ENCODE results near the gene DLK2.

DNA sequence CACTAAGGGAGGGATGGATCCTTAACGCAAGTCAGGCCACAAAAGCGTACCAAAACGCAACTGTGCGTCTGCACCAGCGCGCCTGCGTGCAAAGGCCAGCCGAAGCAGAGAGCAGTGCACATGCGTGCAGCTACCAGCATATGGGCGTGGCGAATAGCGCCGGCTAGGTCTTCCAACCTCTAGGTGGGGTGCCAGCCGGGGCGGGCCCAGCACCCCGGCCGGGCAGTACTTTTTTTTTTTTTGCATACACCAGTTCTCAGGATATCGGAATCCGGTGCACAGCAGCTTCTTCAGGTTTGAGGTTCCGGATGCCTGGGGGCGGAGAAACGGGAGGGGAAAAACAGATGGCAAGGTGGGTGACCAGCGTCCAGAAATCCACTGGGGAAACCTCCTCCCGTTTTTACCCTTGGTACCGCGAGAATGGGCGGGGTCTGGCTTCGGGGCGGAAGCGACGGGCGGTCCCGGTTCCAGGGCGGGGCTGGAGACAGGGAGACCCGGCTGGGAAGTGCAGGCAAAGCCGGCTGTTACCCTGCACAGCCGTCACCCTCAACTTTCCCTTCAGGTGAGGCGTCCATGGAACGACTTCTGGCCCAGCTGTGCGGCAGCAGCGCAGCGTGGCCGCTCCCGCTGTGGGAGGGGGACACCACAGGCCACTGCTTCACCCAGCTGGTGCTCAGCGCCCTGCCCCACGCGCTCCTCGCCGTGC lies 27.8 kb downstream of the DLK2 start, which contains the start of gene ABCC10:
- TF ChIP-seq EZH2 (IDR thresholded peaks at IDR 0.05) (no peak), SRF (IDR thresholded peaks at IDR 0.05; ENCODE audit: low read depth) (no peak), POLR2AphosphoS5 (IDR thresholded peaks at IDR 0.05; ENCODE audit: low read depth, low read length) (peak; percentile 89), EZH2phosphoT487 (IDR thresholded peaks at IDR 0.05; ENCODE audit: borderline replicate concordance) (no peak), ELF1 (IDR thresholded peaks at IDR 0.05; ENCODE audit: borderline replicate concordance, low read depth) (peak; percentile 73; the same call in 1 of the 2 replicates), POLR2A (IDR thresholded peaks at IDR 0.05; ENCODE audit: borderline replicate concordance, extremely low read depth, insufficient read depth, insufficient read length) (peak; percentile 93), JUND (IDR thresholded peaks at IDR 0.05) (no peak), SIN3A (IDR thresholded peaks at IDR 0.05; ENCODE audit: low read depth) (peak; percentile 89), SP1 (IDR thresholded peaks at IDR 0.05; ENCODE audit: low read depth) (peak; percentile 43), RAD21 (IDR thresholded peaks at IDR 0.05; ENCODE audit: low read depth) (no peak)
- TF ChIP-seq, protein P1, sequence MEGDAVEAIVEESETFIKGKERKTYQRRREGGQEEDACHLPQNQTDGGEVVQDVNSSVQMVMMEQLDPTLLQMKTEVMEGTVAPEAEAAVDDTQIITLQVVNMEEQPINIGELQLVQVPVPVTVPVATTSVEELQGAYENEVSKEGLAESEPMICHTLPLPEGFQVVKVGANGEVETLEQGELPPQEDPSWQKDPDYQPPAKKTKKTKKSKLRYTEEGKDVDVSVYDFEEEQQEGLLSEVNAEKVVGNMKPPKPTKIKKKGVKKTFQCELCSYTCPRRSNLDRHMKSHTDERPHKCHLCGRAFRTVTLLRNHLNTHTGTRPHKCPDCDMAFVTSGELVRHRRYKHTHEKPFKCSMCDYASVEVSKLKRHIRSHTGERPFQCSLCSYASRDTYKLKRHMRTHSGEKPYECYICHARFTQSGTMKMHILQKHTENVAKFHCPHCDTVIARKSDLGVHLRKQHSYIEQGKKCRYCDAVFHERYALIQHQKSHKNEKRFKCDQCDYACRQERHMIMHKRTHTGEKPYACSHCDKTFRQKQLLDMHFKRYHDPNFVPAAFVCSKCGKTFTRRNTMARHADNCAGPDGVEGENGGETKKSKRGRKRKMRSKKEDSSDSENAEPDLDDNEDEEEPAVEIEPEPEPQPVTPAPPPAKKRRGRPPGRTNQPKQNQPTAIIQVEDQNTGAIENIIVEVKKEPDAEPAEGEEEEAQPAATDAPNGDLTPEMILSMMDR (IDR thresholded peaks at IDR 0.05 in 2 of 3, conservative IDR thresholded peaks at IDR 0.05 in 1 of 3; ENCODE audit: borderline replicate concordance in 1 of 3, insufficient read depth in 1 of 3, low read depth in 2 of 3, low read length in 2 of 3) = peak in 2 of 3 experiments; percentile 28 to 51; a peak in 4 of 6 replicates
- TF ChIP-seq, protein P2, sequence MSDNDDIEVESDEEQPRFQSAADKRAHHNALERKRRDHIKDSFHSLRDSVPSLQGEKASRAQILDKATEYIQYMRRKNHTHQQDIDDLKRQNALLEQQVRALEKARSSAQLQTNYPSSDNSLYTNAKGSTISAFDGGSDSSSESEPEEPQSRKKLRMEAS (IDR thresholded peaks at IDR 0.05) = peak; percentile 51

All from HCT116 (cell line).